Activated CD4-positive, alpha-beta T cell treated with anti-CD3 and anti-CD28 coated beads, Interleukin-2, amount 50 U/mL, for 16 hours (primary cell): Measurements from ENCODE around the gene NXNL2.

Experiments
- DNase-seq: peaks from one replicate; pipeline ENCODE4 v3.0.0-alpha.2; 2020

The NXNL2 gene

GRCh38 chr9:88534456-88535225 lies at the start of gene NXNL2:
Gene NXNL2, plus strand, starts transcription at chr9:88535178. Its CDS starts 257 bp downstream, at chr9:88535435.
- DNase-seq: peak; percentile 23

GRCh38 chr9:88488166-88488565 lies 46.8 kb upstream of the NXNL2 start:
- DNase-seq: no peak

DNA sequence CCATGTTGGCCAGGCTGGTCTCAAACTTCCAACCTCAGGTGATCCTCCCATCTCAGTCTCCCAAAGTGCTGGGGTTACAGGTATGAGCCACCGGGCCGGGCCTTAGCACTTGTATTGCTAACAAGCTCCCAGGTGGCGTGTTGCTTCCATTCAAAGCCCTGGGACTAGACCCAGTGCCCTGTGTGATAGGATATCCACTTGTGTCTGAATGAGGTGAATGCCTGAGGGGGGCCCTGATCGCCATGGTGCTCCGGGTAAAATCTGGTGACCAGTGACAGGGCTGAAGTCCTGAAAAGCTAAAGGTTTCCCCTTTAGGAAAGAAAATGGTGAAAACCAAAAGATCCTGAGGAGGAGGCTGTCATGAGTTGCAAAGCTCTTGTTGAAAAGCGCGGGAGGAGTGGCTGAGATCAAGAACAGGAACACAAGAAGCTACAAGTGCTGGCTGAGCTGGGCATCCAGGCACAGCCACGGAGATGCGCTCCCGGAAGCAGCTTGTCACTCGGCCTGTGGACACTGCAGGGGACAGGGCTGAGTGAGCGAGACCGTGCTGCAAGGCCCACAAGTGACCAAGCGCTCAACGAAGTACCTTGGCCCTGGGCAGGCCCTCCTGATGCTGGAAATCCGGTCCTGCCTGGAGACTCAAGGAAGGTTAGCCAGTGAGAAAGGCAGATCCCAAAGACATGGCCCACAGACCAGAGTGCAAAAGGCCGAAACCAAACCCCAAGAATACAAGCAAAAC lies 39.8 kb upstream of the NXNL2 start:
- DNase-seq: no peak

GRCh38 chr9:88497224-88497623 lies 37.8 kb upstream of the NXNL2 start:
- no peak for DNase-seq

- DNase-seq: no peak
Observed at GRCh38 chr9:88498880-88499279, 36.1 kb upstream of the NXNL2 start.

DNA sequence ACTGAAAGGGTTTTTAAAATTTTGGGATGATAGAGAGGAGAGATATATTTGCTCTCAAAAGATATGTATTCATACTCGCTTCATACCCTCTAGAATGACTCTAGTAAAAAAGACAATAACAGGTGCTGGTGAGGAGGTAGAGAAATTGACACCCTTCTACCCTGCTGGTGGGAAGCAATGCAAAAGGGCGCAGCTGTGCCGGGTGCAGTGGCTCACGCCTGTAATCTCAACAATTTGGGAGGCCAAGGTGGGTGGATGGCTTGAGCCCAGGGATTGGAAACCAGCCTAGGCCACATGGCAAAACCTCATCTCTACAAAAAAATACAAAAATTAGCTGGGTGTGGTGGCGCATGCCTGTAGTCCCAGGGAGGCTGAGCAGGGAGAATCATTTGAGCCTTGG lies 33.9 kb upstream of the NXNL2 start:
- no peak for DNase-seq

GRCh38 chr9:88502552-88503034 lies 32.4 kb upstream of the NXNL2 start:
- no peak for DNase-seq

- DNase-seq: no peak
Observed at GRCh38 chr9:88503081-88503844, 31.7 kb upstream of the NXNL2 start.

- DNase-seq: no peak
Observed at GRCh38 chr9:88503845-88504764, 30.9 kb upstream of the NXNL2 start.

- no peak for DNase-seq
Observed at GRCh38 chr9:88508326-88508725, 26.7 kb upstream of the NXNL2 start.

DNA sequence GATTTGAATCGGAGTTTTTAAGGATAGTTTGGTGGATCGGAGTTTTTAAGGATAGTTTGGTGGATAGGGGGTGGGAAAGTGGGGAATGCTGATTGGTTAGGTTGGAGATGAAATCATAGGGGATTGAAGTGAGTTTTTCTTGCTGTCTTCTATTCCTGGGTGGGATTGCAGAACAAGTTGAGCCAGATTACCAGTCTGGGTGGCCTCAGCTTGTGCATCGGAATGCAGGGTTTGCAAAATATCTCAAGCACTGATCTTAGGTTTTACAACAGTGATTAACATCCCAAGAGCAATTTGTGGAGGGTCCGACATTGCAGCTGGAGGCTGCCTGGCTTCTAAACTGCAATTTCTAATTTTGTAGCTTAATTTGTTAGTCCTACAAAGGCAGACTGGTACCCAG lies 23.1 kb upstream of the NXNL2 start:
- no peak for DNase-seq

DNA sequence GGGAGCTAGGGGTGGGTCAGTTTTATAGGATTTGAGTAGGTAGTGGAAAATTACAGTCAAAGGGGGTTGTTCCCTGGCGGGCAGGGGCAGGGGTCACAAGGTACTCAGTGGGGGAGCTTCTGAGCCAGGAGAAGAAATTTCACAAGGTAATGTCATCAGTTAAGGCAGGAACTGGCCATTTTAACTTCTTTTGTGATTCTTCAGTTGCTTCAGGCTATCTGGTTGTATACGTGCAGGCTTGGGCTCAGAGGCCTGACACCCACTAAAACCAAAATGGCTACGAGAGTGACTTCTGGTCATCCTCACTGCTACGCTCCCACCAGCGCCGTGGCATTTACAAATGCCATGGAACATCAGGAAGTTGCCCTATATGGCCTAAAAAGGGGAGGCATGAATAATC lies 20.7 kb upstream of the NXNL2 start:
- DNase-seq: no peak

DNA sequence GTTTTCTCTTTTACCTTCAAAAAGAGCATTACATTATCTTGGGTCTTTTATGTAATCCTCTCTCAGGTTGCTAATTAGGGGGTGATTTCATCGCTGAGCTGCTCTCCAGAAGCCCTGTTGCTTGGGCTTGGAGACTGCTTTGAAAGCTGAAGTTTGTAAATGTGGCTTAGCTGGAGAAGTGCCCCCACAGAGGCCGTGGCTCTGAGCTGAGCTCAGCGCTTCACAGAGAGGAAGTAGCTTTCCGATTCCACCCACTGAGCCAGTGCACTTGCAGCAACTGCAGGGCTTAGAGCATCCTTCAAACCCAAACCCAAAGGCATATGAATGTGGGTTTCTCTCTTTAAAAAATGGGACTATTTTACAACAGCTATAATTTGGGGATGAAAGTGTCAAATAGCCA lies 13.7 kb upstream of the NXNL2 start:
- no peak for DNase-seq

- DNase-seq: no peak
Observed at GRCh38 chr9:88522360-88522759, 12.6 kb upstream of the NXNL2 start.

DNA sequence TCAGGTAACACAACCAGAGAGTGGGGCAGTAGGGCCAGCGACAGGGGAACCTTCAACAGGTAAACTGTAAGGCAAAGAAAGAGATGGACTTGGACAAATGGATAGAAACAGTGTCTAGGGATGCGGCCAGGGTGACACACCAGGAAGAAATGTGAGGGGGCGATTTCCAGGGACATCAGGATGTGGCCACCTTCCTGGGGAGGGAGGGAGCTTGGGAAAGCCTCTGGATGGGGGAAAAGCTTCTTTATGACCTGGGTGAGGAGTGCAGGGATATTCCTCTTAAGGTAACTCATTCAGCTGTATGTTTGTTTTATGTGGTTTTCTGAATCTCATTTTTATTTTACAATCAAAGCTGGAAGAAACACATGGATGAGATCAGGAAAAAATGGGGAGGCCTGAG lies 11.9 kb upstream of the NXNL2 start:
- no peak for DNase-seq

DNA sequence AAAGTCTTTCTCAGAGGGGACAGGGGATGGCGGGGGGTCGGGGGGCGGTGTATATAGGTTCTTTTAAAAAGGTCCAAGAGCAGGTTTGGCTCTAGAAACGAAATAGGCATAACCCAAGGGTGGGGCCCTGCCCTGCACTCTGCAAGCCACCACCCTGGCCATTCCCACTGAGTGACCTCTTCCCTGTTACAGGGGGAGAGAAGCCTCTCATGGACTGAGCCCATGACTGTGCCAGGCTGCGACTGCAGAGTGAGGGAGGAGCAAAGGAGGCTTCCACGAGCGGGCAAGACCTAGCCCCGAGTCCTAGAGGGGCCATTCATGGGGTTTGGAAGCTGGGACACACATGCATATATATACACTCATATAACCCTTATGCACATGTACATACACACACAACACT lies 10.1 kb upstream of the NXNL2 start:
- no peak for DNase-seq

DNA sequence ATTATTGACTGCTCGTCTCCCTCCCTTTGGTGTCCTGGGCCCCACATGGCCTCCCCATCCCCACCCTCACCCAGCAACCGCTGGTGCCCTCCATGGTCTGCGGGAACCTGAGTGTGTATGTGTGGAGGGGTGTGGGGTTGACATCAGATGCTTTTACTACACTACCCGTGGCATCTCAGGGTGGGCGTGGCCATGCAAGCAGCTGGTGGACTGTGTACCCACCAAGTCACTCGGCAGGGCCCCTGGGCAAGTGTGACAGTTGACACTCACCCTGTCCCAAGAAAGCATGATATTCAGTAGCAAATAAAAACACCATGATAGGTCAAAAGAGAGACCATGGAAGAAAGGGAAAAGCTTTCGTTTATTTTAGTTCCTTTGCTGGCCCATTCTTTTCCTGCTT lies 7.4 kb upstream of the NXNL2 start:
- DNase-seq: no peak

DNA sequence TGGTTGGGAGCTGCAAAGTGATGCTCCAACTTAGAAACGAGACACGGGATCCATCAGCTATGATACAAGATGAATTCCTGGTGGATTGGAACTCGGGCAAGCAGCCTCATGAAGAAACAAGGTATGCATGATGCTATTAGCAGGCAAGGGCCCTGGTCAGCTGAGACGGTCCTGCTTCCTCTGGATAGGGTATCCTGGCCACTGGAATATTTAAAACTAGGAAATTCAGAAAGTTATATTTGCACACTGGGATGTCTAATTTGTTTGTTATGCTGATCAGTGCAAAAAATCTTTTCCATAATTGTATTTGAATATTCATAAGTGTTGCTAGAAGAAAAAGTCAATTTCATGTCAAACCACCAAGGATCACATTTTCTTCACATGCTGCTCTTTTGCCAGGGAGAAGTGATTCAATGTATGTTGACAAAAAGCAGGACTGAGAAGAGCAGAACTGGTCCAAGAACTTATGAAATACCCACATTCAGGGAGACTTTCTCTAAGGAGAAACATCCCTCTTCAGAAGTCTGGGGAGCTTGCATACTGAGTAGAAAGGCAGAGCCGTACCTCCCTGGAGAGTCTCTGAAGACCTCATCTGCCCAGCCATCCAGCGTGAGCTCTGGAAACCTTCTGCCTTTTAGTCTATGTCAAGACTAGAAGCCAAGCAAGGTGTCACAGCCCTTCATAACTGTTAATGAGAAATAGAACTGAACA lies 6.7 kb upstream of the NXNL2 start:
- DNase-seq: no peak

DNA sequence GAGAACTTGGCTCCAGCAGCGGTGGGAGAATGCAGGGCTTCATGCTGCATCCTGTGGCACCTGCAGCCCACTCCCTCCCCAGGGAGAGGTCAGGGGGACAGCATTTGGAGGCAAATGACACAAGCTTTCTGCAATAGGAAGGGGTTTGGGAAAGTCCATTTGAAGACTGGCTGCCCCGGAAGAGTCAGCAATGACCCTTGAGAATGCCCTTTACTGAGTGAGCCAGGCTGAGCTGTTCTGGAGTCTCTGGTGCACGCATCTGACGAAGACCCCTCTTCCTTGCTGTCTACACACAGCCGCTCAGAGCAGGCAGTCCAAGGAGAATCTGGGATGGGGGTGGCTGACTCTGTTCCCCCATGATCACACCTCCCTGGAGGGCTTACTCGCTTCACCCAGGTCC lies 5.5 kb upstream of the NXNL2 start:
- DNase-seq: no peak

- DNase-seq: no peak
Observed at GRCh38 chr9:88530051-88530450, 4.9 kb upstream of the NXNL2 start.

DNA sequence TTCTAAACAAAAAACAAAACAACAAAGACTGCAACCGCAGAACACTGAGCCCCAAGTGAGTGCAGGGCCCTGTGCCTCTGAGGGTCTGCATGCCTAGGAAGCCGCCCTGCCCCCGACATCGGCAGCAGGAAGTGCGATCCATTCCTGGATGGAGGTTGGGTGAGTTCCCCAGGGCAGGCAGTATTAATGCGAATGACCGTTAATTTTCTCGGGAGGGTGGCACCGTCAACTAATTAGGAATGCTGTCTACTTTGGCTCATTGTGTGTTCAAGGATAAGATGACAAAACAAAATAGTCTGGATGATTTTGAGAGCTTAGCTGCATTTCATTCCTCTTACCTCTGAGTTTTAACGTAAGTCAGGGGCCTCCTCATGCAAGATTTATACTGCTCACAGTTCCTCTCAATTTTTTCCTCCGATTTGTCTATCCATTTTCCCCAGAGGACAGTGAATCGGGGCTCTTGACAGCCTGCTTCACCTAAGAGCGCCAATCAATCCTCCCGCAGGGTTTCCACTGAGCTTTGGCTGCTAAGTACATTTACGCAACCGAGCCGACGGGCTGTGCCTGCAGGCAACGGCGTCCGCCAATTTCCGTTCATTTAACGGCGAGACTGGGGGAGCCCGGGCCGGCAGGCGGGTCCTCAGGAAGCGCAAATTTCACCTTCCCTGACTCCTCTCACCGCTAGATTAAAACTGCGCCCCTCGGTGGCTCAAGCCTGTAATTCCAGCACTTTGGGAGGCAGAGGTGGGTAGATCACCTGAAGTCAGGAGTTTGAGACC lies 2.9 kb upstream of the NXNL2 start:
- DNase-seq: no peak
